Activated effector memory CD4-positive, alpha-beta T cell treated with anti-CD3 and anti-CD28 coated beads, Interleukin-2, amount 50 U/mL, for 16 hours (primary cell): ENCODE data around the gene ARMC8.

Experiments
- DNase-seq: peaks from one replicate; pipeline ENCODE4 v3.0.0-alpha.2; 2020

Gene ARMC8

DNA sequence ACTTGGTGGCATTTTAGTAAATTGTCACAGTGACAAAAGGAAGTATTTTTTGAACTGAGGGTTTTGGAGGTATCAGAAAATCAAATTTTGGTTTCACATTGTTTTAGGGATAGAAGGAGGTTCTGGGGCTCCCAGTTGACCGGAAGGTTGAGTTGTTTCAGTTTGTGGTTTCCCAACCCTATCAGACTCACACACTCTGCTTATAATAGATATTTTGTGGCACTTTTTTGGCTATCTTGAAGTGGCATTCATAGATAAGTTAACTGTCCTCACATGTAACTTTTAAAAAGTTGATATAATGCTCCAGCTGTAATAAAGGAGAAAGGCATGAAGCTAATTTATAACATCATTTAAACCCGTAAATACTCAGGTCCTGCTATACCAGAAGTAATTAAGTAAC lies 12.8 kb downstream of the ARMC8 start:
- no peak for DNase-seq

GRCh38 chr3:138200424-138200823 lies 13.3 kb downstream of the ARMC8 start:
- no peak for DNase-seq

DNA sequence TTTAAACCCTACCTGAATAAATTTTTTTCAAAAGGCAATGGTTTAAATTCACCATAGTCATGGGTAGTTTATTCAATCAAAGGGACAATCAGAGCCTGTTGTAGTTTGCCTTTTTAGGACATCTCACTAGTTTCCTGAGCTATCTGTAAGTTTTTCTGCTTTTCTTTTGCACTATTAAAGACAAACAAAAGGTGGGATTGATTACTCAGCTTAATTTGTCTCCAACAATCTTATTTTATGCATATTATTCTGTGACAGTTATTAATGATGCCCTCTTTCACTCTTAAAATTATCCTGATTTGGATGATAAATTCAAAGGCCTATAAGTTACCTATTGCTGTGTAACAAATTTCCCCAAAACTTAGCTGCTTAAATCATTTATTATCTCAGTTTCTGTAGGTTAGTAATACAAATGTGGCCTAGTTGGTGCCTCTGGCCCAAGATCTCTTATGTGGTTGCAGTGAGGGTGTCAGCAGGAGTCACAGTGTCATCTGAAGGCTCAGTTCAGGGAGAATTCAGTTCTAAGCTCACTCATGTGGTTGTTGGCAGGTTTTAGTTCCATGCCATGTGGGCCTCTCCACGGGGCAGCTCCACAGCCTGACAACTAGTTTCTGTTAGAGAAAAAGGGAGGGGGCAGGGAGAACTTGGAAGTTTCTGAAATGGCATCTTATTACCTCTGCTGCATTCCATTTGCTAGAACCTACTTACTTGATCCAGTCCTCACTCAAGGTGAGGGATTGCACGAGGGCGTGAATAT lies 16.0 kb downstream of the ARMC8 start:
- no peak for DNase-seq

- no peak for DNase-seq
Measured at GRCh38 chr3:138203938-138204337, 16.8 kb downstream of the ARMC8 start.

GRCh38 chr3:138205527-138205926 lies 18.4 kb downstream of the ARMC8 start:
- no peak for DNase-seq

GRCh38 chr3:138206196-138206595 lies 19.1 kb downstream of the ARMC8 start:
- no peak for DNase-seq

DNA sequence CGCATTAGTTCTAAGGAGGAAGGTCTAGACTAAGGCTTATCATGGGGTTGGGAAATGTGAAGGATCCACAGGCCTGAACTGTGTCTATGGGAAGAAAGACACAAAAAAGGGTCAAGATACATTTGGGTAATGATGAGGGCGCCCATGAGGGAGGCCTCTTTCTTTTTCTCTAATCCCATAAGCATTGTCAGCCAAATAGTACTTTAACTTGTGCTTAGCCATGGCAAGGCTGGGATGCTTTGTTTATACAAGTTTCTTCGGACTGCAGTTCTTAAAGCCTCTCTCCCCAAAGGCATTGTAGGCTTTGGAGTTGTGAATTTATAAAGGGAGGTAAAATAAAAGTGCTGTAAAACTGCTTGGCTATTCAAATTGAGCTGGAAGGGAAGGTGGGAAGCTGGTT lies 23.4 kb downstream of the ARMC8 start:
- DNase-seq: no peak

DNA sequence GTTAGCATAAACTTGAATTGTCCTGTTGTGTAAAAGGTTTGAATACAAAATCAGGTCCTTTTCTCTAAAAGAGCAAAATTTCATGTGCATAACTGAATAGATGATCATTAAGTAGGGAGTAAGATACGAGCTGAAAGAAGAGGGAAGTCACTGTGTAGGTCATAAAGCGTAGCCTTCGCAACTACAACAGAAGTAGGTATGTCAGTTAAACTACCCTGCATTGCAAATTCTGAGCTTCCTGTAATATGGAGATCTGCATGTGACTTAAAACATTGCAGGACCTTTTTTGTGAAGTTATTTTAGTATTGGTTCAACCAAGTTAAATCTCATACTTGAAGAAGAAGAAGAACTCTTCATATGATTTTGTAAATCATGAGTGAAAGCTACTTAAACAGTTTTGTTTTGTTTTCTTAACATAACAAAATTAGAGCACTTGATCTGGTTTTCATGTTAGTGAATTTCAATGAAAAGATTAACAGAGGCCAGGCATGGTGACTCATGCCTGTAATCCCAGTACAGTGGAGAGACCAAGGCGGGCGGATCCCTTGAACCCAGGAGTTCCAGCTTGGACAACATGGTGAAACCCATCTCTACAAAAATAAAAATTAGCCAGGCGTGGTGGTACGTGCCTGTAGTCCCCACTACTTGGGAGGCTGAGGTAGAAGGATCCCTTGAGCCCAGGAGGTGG lies 26.4 kb downstream of the ARMC8 start:
- DNase-seq: no peak

DNA sequence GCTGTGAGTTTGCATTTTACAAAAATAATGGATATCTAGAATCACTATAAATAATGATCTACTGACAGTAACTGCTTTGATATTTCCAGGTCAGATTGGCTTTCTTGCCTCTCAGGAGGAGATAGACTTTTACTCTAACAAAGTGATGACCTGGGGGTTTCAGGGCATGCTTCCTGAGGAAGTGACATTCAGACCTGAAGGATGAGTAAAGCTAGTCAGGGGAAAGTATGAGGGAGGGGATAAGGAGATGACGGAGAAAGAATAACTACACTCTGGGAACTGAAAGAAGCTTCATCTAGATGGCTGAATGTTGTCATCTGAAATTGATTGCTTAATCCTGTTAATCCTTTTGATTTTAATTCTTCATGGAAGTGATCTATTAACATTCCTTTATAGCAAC lies 32.2 kb downstream of the ARMC8 start:
- DNase-seq: no peak

DNA sequence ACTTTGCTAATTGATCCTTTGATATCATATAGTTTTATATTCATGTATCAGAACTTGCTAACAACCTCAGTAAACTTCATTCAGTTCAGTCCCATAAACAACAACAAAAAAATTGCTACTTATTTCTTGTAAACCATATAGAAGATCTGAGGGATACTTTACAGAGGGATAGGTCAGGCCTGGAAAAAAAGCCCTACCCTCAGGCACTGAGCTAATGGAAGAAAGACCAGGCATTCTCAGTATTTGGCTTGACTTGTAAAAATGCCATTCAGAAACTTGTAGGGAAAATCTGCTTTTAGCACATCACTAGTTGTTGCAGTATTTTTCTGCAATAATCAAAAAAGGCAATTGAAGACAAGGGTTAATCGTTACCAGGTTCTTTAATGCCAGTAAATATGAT lies 33.1 kb downstream of the ARMC8 start:
- DNase-seq: no peak

- no peak for DNase-seq
Measured at GRCh38 chr3:138220788-138221187, 33.7 kb downstream of the ARMC8 start.

DNA sequence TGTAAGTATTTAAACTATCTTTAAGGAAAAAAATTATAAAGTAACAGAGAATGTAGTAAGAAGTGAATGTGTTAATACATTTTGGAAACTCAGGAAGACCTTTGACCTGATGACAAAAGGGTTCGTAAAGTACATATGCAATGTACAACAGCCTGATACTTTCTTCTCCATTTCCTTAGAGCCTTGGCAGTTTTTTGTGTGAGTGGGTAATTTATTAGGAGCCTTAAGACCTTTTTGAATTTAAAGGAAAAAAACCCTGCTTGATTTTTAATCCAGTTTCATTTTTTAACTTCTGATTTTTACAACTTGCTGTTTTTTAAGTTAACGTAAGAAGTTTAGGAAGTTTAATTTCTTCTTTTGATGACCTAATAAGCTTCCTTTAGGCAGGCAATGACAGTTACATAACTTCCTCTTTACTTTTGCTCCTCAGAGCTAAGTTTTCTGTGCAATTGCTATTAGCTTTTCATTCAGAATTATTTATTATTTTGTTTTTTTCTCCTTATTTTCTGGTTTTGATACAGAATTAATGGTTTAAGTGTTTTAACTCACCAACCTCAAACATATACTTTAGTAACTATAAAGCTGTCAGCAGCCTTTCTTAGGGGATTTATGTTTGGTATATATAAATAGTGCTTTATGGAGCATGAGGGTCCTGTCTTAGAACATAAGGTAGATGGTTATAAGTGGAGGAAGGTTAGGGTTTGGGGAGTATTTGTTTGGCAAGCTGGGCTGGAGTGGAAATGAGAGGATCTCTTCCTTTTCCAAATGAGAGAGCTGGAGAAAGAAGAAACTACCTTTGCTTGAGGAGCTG lies 35.2 kb downstream of the ARMC8 start:
- DNase-seq: no peak

DNA sequence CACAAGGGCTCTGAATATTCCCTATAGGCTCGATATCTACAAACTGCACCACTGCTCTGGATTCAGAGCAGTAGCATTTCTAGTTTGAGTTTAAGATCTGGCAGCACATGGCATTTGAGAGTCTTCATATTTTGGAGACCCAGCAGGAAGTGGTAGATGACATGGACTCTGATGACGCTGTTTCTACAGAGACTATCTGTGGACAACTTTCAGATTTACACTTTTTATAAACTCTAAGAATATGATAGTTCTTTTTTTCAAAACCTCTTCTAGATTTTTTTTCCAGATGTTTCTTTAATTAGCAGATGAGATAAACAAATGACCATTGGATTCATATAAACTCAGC lies 35.8 kb downstream of the ARMC8 start:
- DNase-seq: no peak

DNA sequence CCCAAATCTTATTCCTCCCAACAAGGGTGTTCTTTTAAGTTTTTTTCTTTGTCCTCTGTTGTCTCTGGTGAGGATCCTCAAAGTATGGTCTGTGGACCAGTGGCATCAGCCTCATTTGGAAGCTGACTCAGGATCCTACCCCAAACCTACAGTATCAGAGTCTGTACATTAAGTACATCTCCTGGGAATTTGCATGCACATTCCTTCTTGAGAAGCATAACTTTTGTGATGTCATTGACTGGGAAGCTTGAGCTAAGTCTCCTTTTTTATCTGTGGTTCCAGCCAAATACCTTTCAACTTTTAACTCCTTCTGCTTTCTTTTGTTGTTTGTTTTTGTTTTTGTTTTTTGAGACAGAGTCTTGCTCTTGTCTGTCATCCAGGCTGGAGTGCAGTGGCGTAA lies 40.5 kb downstream of the ARMC8 start:
- no peak for DNase-seq

DNA sequence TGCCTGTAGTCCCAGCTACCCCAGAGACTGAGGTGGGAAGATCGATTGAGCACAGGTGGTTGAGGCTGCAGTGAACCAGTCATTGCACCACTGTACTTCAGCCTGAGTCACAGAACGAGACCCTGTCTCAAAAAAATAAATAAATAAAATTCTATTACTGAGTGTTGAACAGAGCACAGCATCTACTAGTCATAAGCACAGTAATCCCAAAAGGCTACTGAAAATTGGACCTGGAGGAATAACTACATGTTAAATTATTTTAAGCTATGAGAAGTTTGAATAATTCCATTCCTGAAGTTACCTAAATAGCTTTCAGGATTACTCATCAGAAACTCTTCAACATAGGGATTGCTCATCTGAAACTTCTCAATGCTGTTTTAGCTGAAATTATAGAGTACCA lies 43.4 kb downstream of the ARMC8 start:
- no peak for DNase-seq

- DNase-seq: no peak
Measured at GRCh38 chr3:138232705-138233364, 45.7 kb downstream of the ARMC8 start.

GRCh38 chr3:138234401-138235179 lies 47.5 kb downstream of the ARMC8 start:
- DNase-seq: no peak

DNA sequence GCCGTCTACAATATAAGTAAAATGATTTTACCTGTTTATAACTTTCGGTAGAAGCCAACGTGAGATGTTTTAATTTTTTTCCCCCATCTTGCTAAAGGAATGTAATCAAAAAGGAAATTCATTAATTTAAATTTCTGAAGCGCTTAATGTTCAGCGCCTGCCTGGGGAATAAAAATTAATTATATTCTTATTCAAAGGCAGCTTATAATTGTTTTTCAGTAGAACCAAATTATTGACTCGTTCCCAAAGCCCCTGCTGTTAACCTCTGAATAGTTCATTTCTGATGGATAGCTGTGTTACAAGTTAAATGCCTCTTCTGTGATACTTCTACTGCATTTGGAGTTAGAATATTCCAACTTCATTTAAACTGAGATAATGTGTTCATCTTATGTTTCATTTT lies 51.6 kb downstream of the ARMC8 start:
- no peak for DNase-seq

GRCh38 chr3:138241061-138241460 lies 54.0 kb downstream of the ARMC8 start:
- no peak for DNase-seq

- no peak for DNase-seq
Measured at GRCh38 chr3:138241676-138242075, 54.6 kb downstream of the ARMC8 start.

DNA sequence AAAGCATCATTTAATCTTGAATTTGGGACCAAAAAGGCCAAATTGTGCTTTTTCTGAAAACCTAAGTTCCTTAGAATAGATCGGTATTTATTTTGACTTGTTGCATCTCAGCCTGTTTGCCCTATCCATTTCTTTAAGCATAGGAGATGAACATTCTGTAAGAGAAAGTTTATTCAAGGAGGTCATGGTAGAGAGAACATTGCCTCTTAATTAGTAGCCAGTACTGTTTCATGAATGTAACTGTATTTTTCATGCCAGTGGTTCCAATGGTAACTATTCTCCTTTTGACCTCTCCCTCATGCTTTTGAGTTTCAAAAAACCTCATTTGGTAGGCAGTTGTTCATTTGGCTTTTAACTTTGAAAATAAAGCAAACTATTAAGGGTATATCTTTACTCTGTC lies 55.4 kb downstream of the ARMC8 start:
- no peak for DNase-seq

- DNase-seq: no peak
Measured at GRCh38 chr3:138245026-138245425, 57.9 kb downstream of the ARMC8 start.

GRCh38 chr3:138249636-138250035 lies 62.5 kb downstream of the ARMC8 start:
- no peak for DNase-seq
